ENCODE measurements around the gene MOB3B.

The MOB3B gene

DNA sequence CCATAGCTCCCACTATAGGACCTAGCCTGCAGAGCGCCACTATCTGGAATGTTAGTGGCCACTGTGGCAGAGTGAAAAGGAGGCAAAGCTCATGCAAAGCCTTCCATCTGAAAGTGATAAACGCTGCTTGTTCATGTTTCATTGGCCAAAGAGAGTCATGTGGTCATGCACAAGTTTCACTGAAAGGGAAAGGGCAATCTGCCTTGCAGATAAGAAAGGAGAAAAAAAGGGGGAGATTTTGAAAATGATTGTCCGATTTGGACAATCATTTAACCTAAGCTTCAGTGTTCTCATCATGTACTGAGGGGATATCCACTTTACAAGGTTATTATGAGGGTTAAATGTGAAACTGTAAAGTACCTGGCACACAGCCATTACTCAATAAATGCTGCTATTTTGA lies 9.0 kb upstream of the MOB3B start:
- TF ChIP-seq, protein P1, sequence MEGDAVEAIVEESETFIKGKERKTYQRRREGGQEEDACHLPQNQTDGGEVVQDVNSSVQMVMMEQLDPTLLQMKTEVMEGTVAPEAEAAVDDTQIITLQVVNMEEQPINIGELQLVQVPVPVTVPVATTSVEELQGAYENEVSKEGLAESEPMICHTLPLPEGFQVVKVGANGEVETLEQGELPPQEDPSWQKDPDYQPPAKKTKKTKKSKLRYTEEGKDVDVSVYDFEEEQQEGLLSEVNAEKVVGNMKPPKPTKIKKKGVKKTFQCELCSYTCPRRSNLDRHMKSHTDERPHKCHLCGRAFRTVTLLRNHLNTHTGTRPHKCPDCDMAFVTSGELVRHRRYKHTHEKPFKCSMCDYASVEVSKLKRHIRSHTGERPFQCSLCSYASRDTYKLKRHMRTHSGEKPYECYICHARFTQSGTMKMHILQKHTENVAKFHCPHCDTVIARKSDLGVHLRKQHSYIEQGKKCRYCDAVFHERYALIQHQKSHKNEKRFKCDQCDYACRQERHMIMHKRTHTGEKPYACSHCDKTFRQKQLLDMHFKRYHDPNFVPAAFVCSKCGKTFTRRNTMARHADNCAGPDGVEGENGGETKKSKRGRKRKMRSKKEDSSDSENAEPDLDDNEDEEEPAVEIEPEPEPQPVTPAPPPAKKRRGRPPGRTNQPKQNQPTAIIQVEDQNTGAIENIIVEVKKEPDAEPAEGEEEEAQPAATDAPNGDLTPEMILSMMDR (IDR thresholded peaks at IDR 0.05; ENCODE audit: low read depth, low read length, missing control alignments) = no peak
- in situ Hi-C loops (cut with HindIII; ENCODE audit: low sequenced_read_pairs) = no loop called here
- no peak overlapping the region for H3K4me3 ChIP-seq (ENCODE audit: low read depth, low read length)

DNA sequence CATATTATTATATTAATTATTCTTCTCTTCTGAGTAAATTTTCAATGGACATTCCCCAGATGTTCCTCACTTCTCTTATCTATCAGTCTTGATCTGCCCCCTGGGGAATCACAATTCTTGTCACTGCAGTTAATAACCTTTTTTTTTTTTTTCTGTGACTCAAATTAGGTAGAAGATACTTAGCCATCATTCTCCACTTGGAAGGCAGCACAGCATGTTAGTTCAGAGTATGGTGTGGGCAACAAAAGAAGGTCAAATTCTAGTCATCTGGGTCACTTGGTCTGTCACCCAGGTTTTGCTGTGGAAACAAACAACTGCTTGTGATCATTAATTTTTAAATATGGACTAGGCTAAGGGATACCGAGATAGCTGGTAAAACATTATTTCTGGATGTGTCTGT lies 8.1 kb upstream of the MOB3B start:
- in situ Hi-C loops (cut with HindIII; ENCODE audit: low sequenced_read_pairs) = no loop called here
- TF ChIP-seq, protein P1 (IDR thresholded peaks at IDR 0.05; ENCODE audit: low read depth, low read length, missing control alignments) = no peak
- no peak for DNase-seq (ENCODE audit: low read depth)
- H3K4me3 ChIP-seq (ENCODE audit: low read depth, low read length) = no peak overlapping the region

More for the DNA sequence above, 9.0 kb upstream of the MOB3B start:
- no peak for DNase-seq (ENCODE audit: low read depth)

DNA sequence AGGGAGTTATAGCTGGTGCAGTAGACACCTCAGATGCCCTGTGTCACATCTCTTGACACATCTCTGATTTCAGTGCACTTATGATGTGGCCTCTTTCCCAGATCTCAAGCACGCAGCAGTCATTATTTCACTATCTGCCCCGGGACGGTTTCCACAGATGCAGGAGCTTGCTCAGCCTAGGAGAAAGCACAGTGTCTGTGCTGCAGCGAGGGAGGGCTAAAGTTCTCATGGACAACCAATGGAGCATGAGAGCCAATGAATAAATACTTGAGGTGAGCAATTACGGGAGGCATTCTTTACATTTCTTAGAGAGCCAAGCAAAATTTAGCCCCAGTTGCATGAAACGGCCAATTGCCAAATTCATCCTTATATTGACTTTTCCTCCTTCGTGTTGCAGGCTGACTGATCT lies 7.4 kb upstream of the MOB3B start:
- TF ChIP-seq, protein P1 (IDR thresholded peaks at IDR 0.05; ENCODE audit: low read depth, low read length, missing control alignments) = no peak
- in situ Hi-C loops (cut with HindIII; ENCODE audit: low sequenced_read_pairs) = no loop called here
- DNase-seq (ENCODE audit: low read depth) = no peak
- no peak overlapping the region for H3K4me3 ChIP-seq (ENCODE audit: low read depth, low read length)

DNA sequence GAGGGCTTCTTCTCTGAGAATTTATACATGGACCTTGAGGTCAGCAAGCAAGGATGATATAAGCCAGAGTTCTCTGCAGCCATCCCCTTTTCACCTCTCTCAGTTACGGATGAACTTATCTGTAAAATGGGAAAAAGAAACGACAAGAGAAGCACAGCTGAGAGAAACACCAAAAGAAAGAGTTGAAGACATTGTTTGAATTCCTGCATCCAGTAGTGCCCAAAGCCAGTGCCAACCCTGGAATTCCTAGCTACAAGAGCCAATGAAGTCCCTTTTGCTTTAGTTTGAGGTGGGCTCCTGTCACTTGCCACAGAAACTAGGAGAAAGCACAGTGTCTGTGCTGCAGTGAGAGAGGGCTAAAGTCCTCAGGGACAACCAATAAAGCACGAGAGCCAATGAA lies 6.6 kb upstream of the MOB3B start:
- DNase-seq (ENCODE audit: low read depth) = no peak
- in situ Hi-C loops (cut with HindIII; ENCODE audit: low sequenced_read_pairs) = no loop called here
- TF ChIP-seq, protein P1 (IDR thresholded peaks at IDR 0.05; ENCODE audit: low read depth, low read length, missing control alignments) = no peak
- H3K4me3 ChIP-seq (ENCODE audit: low read depth, low read length) = no peak overlapping the region

DNA sequence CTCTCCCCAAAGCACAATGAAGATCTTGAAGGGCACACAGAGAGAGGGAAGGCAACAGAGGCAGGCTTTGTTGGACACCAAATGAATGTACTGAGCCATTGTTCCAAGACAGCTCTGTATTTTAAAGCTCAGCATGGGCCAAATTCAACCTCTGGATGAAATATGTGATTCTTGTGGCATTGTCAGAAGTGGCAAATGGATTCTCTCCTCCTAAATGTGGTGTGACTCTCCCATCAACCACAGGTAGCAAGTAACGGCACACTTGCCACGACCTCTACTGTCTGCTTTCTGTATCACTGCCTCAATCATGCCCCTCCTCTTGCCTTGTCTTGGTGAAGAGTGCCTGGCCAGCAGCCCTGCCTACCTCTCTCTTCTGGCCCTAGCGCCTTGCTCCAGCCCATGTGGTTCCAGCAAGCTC lies 6.1 kb upstream of the MOB3B start:
- TF ChIP-seq, protein P1 (IDR thresholded peaks at IDR 0.05; ENCODE audit: low read depth, low read length, missing control alignments) = peak; percentile 6
- no peak for DNase-seq (ENCODE audit: low read depth)
- in situ Hi-C loops (cut with HindIII; ENCODE audit: low sequenced_read_pairs) = no loop called here
- no peak overlapping the region for H3K4me3 ChIP-seq (ENCODE audit: low read depth, low read length)

DNA sequence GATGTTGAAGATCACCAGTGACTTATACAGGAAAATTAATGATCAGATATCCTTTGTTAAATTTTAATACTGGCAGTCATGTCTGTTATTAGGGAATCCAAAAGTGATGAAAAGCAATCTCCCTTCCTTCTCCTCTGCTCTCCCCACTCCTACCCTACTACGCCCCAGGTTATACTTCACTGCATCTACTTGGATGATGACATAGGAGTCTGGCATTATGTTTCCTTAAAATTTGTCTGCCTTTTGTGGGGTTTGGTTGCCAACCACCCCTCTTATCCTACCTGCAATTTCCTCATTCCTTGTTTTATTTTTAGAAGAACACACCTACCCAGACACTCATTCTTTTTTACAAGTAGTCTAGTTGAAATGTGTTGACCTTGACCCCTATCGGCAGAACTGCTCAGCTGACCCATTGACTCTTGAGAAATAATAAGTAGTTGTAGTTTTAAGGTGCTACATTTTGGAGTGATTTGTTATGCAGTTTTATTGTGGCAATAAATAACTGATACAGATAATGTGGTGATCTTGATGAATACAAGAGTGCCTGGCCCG lies 5.1 kb upstream of the MOB3B start:
- in situ Hi-C loops (cut with HindIII; ENCODE audit: low sequenced_read_pairs) = no loop called here
- H3K4me3 ChIP-seq (ENCODE audit: low read depth, low read length) = no peak overlapping the region
- TF ChIP-seq, protein P1 (IDR thresholded peaks at IDR 0.05; ENCODE audit: low read depth, low read length, missing control alignments) = no peak
- no peak for DNase-seq (ENCODE audit: low read depth)

All from astrocyte of the cerebellum (primary cell).